HepG2 (cell line): ENCODE data around the gene AJM1. TPM values are rescaled to one million over a fixed set of nuclear protein-coding genes. Genes with fewer than 3 reads are reported as not detected.
A peak's percentile ranks its signal among the peaks of the same experiment; 100 is the strongest.

Source experiments
- AGO2 ChIP-seq: fragments of 200-400 bp; formaldehyde crosslinking; optimal IDR thresholded peaks from 2 replicates; pipeline ENCODE3; 2017; ENCODE audit warnings: mild to moderate bottlenecking, low read depth, low read length, moderate library complexity
- CBFB ChIP-seq: sonication (generic); formaldehyde crosslinking; IDR thresholded peaks from 2 replicates; pipeline ENCODE4 v1.4.0; 2020; ENCODE audit warnings: missing genetic modification reagents
- FOXA3 ChIP-seq: IDR thresholded peaks from 2 replicates; pipeline ENCODE4 v1.6.1; 2016; ENCODE audit warnings: missing genetic modification reagents, missing compliant biosample characterization
- NCOA2 ChIP-seq: sonication (generic); formaldehyde crosslinking; IDR thresholded peaks from 2 replicates; pipeline ENCODE4 v1.8.0; 2022; ENCODE audit warnings: inconsistent platforms
- POLR2AphosphoS5 ChIP-seq: IDR thresholded peaks from 2 replicates; pipeline ENCODE4 v1.6.1; 2012; ENCODE audit warnings: low read depth, low read length
- RBM39 ChIP-seq: fragments of 200-400 bp; formaldehyde crosslinking; IDR thresholded peaks from one replicate; pipeline ENCODE4 v1.6.1; 2018; ENCODE audit warnings: antibody characterized with exemption, mild to moderate bottlenecking, low read depth, low read length; ENCODE audit not compliant: poor library complexity, severe bottlenecking
- REST ChIP-seq, 2 experiments: IDR thresholded peaks; 2 replicates each; pipeline ENCODE4 v1.6.1; 2011 to 2012; ENCODE audit warnings: low read length in 2 of 2, borderline replicate concordance in 1 of 2, low read depth in 1 of 2, mild to moderate bottlenecking in 1 of 2, moderate library complexity in 1 of 2
- SNAPC4 ChIP-seq: sonication (generic); formaldehyde crosslinking; IDR thresholded peaks from 2 replicates; pipeline ENCODE4 v1.4.0; 2020; ENCODE audit warnings: mild to moderate bottlenecking, missing genetic modification reagents
- SRSF1 ChIP-seq: fragments of 200-400 bp; formaldehyde crosslinking; optimal IDR thresholded peaks from 2 replicates; pipeline ENCODE3; 2017; ENCODE audit warnings: mild to moderate bottlenecking, low read depth, low read length, moderate library complexity
- SRSF9 ChIP-seq: fragments of 200-400 bp; formaldehyde crosslinking; IDR thresholded peaks from 2 replicates; pipeline ENCODE4 v1.6.1; 2018; ENCODE audit warnings: borderline replicate concordance, mild to moderate bottlenecking, low read depth, low read length; ENCODE audit not compliant: insufficient read depth, poor library complexity, severe bottlenecking
- ZNF143 ChIP-seq: sonication (generic); formaldehyde crosslinking; IDR thresholded peaks from 2 replicates; pipeline ENCODE4 v1.4.0; 2020; ENCODE audit warnings: missing genetic modification reagents
- ZNF253 ChIP-seq: sonication (generic); formaldehyde crosslinking; IDR thresholded peaks from 2 replicates; pipeline ENCODE4 v1.8.0; 2022; ENCODE audit warnings: mild to moderate bottlenecking, missing genetic modification reagents, borderline replicate concordance
- ZNF563 ChIP-seq: sonication (generic); formaldehyde crosslinking; IDR thresholded peaks from 2 replicates; pipeline ENCODE4 v1.8.0; 2022; ENCODE audit warnings: mild to moderate bottlenecking, moderate library complexity, missing genetic modification reagents
- ZNF674 ChIP-seq: sonication (generic); formaldehyde crosslinking; IDR thresholded peaks from 2 replicates; pipeline ENCODE4 v1.5.0; 2020; ENCODE audit warnings: low read depth, mild to moderate bottlenecking, missing genetic modification reagents
- ZNF772 ChIP-seq: sonication (generic); formaldehyde crosslinking; IDR thresholded peaks from 2 replicates; pipeline ENCODE4 v1.5.0; 2020; ENCODE audit warnings: mild to moderate bottlenecking, missing genetic modification reagents
- polyA plus RNA-seq, 8 experiments: library from polyadenylated mRNA; depleted of rRNA in 3 of 8; stranded (reverse) in 7 of 8; unstranded in 1 of 8; fragments of >200 nt; fragmentation: Illumina TruSeq in 4 of 8; extraction: Trizol in 4 of 8; gene quantifications; 2 replicates each; pipeline versions ENCODE4 v1.2.1 to v1.2.3, GENCODE V29; 2011 to 2016; ENCODE audit warnings: low read depth in 4 of 8, missing spikeins in 1 of 8, mixed read lengths in 1 of 8; ENCODE audit not compliant: insufficient read depth in 1 of 8
- total RNA-seq, 5 experiments: library from RNA; depleted of rRNA; stranded (reverse); fragments of >200 nt; fragmentation: Illumina TruSeq; extraction: Trizol; gene quantifications; 2 replicates each; pipeline ENCODE4 v1.2.3, GENCODE V29; 2016; ENCODE audit warnings: low read depth in 1 of 5
- TF ChIP-seq, protein P1 (sequence below): IDR thresholded peaks from 2 replicates; pipeline ENCODE4 v1.6.1; 2016; ENCODE audit warnings: mild to moderate bottlenecking, missing biosample characterization, missing genetic modification reagents
- TF ChIP-seq, protein P2 (sequence below): sonication (generic); formaldehyde crosslinking; IDR thresholded peaks from 2 replicates; pipeline ENCODE4 v1.5.0; 2020; ENCODE audit warnings: missing genetic modification reagents, mild to moderate bottlenecking, borderline replicate concordance

Gene AJM1
- total and polyA plus RNA-seq, 2 of the 13 experiments (the other 11 are each of a cell fraction or from before 2014, with no cell fraction given) = 1.1 to 1.2 TPM

DNA sequence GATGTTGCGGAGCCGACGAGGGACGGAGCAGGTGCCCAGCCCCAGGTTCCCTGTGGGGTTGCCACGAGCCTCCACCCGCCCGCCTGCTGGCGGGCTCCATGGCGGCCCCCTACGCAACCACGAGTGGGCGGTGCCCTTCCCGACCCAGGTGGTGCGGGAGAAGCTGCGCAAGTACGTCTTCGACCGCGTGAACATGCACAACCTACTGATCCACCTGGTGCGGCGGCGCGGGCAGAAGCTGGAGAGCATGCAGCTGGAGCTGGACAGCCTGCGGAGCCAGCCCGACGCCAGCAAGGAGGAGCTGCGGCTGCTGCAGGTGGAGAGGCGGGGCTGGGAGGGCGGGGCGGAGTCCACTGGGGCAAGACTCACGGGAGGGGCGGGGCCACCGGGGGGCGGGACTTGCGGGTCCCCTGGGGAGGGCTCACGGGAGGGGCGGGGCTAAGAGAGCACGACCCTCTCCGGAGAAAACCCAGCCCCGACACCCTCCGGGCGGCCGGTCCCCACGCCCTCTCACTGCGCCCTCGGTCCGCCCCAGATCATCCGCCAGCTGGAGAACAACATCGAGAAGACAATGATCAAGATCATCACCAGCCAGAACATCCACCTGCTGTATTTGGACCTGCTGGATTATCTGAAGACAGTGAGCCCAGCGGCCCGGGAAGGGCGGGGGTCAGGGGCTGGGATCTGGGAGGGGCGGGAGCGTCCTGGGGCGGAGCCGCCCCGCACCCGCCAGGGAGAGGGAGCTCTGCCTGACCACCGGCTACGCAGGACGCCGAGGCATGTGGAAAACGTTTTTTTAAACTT is 42.2 kb upstream of the AJM1 start (continued):
- TF ChIP-seq REST (IDR thresholded peaks at IDR 0.05; ENCODE audit: borderline replicate concordance in 1 of 2, low read depth in 1 of 2, low read length in 2 of 2) (peak in 1 of 2 experiments; percentile 61; a peak in 1 of 4 replicates), SNAPC4 (peak; percentile 29; the same call in 1 of the 2 replicates), POLR2AphosphoS5 (peak; percentile 90), NCOA2 (CRISPR knock-in tag) (peak; percentile 48; the same call in 1 of the 2 replicates), ZNF674 (CRISPR knock-in tag) (0 out of 2 replicates have a peak, but pooled peaks have one; percentile 31), RBM39 (peak; percentile 2), FOXA3 (peak; percentile 7; the same call in 1 of the 2 replicates), ZNF772 (CRISPR knock-in tag) (peak; percentile 36; the same call in 1 of the 2 replicates), ZNF143 (CRISPR knock-in tag) (no peak; the same call in 1 of the 2 replicates), SRSF9 (no peak), AGO2 (peak; percentile 78), ZNF253 (CRISPR knock-in tag) (no peak), ZNF563 (CRISPR knock-in tag) (peak; percentile 85; the same call in 1 of the 2 replicates), SRSF1 (peak; percentile 21), CBFB (CRISPR knock-in tag) (0 out of 2 replicates have a peak, but pooled peaks have one; percentile 22)
- TF ChIP-seq, protein P1, sequence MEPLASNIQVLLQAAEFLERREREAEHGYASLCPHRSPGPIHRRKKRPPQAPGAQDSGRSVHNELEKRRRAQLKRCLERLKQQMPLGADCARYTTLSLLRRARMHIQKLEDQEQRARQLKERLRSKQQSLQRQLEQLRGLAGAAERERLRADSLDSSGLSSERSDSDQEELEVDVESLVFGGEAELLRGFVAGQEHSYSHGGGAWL (CRISPR knock-in tag) = no peak
- TF ChIP-seq, protein P2, sequence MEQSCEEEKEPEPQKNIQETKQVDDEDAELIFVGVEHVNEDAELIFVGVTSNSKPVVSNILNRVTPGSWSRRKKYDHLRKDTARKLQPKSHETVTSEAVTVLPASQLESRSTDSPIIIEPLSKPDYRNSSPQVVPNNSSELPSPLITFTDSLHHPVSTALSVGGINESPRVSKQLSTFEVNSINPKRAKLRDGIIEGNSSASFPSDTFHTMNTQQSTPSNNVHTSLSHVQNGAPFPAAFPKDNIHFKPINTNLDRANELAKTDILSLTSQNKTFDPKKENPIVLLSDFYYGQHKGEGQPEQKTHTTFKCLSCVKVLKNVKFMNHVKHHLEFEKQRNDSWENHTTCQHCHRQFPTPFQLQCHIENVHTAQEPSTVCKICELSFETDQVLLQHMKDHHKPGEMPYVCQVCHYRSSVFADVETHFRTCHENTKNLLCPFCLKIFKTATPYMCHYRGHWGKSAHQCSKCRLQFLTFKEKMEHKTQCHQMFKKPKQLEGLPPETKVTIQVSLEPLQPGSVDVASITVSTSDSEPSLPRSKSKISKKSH = 0 out of 2 replicates have a peak, but pooled peaks have one; percentile 16
